HG02938 (cell line): ENCODE measurements around the gene MTARC1.

Experiments used
- ATAC-seq: cut with Tn5 transposase; IDR thresholded peaks from one replicate; pipeline ENCODE4 v1.9.1; 2021; ENCODE audit warnings: mild to moderate bottlenecking, moderate library complexity; ENCODE audit not compliant: unreplicated experiment

MTARC1 gene

GRCh38 chr1:220827445-220828178 lies 40.9 kb downstream of the MTARC1 start:
- no peak for ATAC-seq

- ATAC-seq, result no peak
Measured at GRCh38 chr1:220828179-220828490, 41.4 kb downstream of the MTARC1 start.

- ATAC-seq, result no peak
Measured at GRCh38 chr1:220828950-220829586, 42.4 kb downstream of the MTARC1 start.

GRCh38 chr1:220833436-220833835 lies 46.7 kb downstream of the MTARC1 start:
- ATAC-seq, result no peak

- no peak for ATAC-seq
Measured at GRCh38 chr1:220834155-220834870, 47.6 kb downstream of the MTARC1 start.
